DOHH2 (cell line): ENCODE results near the gene MAGI1.

Experiments
- H3F3A ChIP-seq: fragments of 200-600 bp; sonication (generic), shearing (Covaris generic); 2 replicates; pipeline ENCODE4 v1.6.0; 2016; ENCODE audit warnings: antibody characterized with exemption, mild to moderate bottlenecking; ENCODE audit not compliant: control insufficient read depth, insufficient read depth
- H3K27ac ChIP-seq: fragments of 200-600 bp; sonication (generic); 2 replicates; pipeline ENCODE4 v1.5.1; 2014; ENCODE audit warnings: low read depth, mild to moderate bottlenecking, low read length, moderate library complexity
- H3K27me3 ChIP-seq: fragments of 200-600 bp; sonication (generic); 2 replicates; pipeline ENCODE4 v1.6.1; 2014; ENCODE audit warnings: mild to moderate bottlenecking, low read length, mixed read lengths; ENCODE audit not compliant: control insufficient read depth
- H3K36me3 ChIP-seq: fragments of 200-600 bp; sonication (generic); 2 replicates; pipeline ENCODE4 v1.6.1; 2014; ENCODE audit warnings: mild to moderate bottlenecking, low read length, moderate library complexity, mixed read lengths; ENCODE audit not compliant: control insufficient read depth
- H3K4me1 ChIP-seq: fragments of 200-600 bp; sonication (generic); 2 replicates; pipeline ENCODE4 v1.6.1; 2014; ENCODE audit warnings: mild to moderate bottlenecking, low read length, mixed read lengths; ENCODE audit not compliant: control insufficient read depth
- H3K4me2 ChIP-seq: fragments of 200-600 bp; sonication (generic); 2 replicates; pipeline ENCODE4 v1.6.0; 2014; ENCODE audit warnings: mild to moderate bottlenecking, low read length, moderate library complexity
- H3K4me3 ChIP-seq: fragments of 200-600 bp; sonication (generic); 2 replicates; pipeline ENCODE4 v1.5.1; 2014; ENCODE audit warnings: mild to moderate bottlenecking, low read length, mixed read lengths
- H3K79me2 ChIP-seq: fragments of 200-600 bp; sonication (generic); 2 replicates; pipeline ENCODE4 v1.6.1; 2014; ENCODE audit warnings: mild to moderate bottlenecking, low read length, mixed read lengths; ENCODE audit not compliant: control insufficient read depth
- H3K9me2 ChIP-seq: fragments of 200-600 bp; sonication (generic); replicated peaks from 2 replicates; pipeline ENCODE4 v1.6.1; 2014; ENCODE audit warnings: mild to moderate bottlenecking, low read length, mixed read lengths; ENCODE audit not compliant: control insufficient read depth
- H3K9me3 ChIP-seq: fragments of 200-600 bp; sonication (generic); 2 replicates; pipeline ENCODE4 v1.6.1; 2014; ENCODE audit warnings: antibody characterized with exemption, low read length, mixed read lengths; ENCODE audit not compliant: control insufficient read depth, insufficient read depth
- H4K20me1 ChIP-seq: fragments of 200-600 bp; sonication (generic); 2 replicates; pipeline ENCODE4 v1.6.0; 2014; ENCODE audit warnings: low read depth, mild to moderate bottlenecking, antibody characterized with exemption, low read length, moderate library complexity; ENCODE audit not compliant: control insufficient read depth, insufficient read depth
- CTCF ChIP-seq: fragments of 200-600 bp; sonication (generic); IDR thresholded peaks from one replicate; pipeline ENCODE4 v1.5.1; 2014; ENCODE audit warnings: antibody characterized with exemption, mild to moderate bottlenecking, low read depth, low read length; ENCODE audit not compliant: poor library complexity, severe bottlenecking
- EZH2phosphoT487 ChIP-seq: fragments of 200-600 bp; sonication (generic); IDR thresholded peaks from 2 replicates; pipeline ENCODE4 v1.6.1; 2017; ENCODE audit warnings: borderline replicate concordance, mild to moderate bottlenecking, antibody characterized with exemption, low read length, moderate library complexity, mixed read lengths

MAGI1 gene

GRCh38 chr3:65326574-65326973 lies 712.1 kb downstream of the MAGI1 start:
- Histone ChIP-seq H3K27me3 (no peaks in the 10 kb centered on the region), H3K4me2 (no peak overlapping the region), H3K79me2 (no peaks in the 10 kb centered on the region), H3F3A (no peaks in the 10 kb centered on the region), H3K36me3 (no peaks in the 10 kb centered on the region), H3K9me2 (no peaks in the 10 kb centered on the region), H3K27ac (no peak overlapping the region), H3K4me1 (no peaks in the 10 kb centered on the region), H4K20me1 (no peaks in the 10 kb centered on the region), H3K9me3 (no peaks in the 10 kb centered on the region), H3K4me3 (no peak overlapping the region)
- TF ChIP-seq EZH2phosphoT487 (no peak), CTCF (no peak)

GRCh38 chr3:65322910-65323309 lies 715.8 kb downstream of the MAGI1 start:
- no peaks in the 10 kb centered on the region for H3K27me3 ChIP-seq
- no peak overlapping the region for H3K27ac ChIP-seq
- H3K4me2 ChIP-seq: no peak overlapping the region
- no peaks in the 10 kb centered on the region for H3K79me2 ChIP-seq
- H3K4me3 ChIP-seq: no peak overlapping the region
- TF ChIP-seq EZH2phosphoT487 (no peak), CTCF (no peak)
- H3K9me3 ChIP-seq: no peaks in the 10 kb centered on the region
- H3F3A ChIP-seq: no peaks in the 10 kb centered on the region
- H3K4me1 ChIP-seq: no peaks in the 10 kb centered on the region
- no peaks in the 10 kb centered on the region for H4K20me1 ChIP-seq
- no peaks in the 10 kb centered on the region for H3K36me3 ChIP-seq
- H3K9me2 ChIP-seq: no peaks in the 10 kb centered on the region

GRCh38 chr3:65318231-65318630 lies 720.5 kb downstream of the MAGI1 start:
- H3K79me2 ChIP-seq: no peaks in the 10 kb centered on the region
- H4K20me1 ChIP-seq: no peaks in the 10 kb centered on the region
- no peaks in the 10 kb centered on the region for H3K9me2 ChIP-seq
- no peak for TF ChIP-seq EZH2phosphoT487
- no peak for TF ChIP-seq CTCF
- H3K4me2 ChIP-seq: no peak overlapping the region
- no peaks in the 10 kb centered on the region for H3F3A ChIP-seq
- H3K27ac ChIP-seq: no peak overlapping the region
- no peak overlapping the region for H3K4me3 ChIP-seq
- no peaks in the 10 kb centered on the region for H3K4me1 ChIP-seq
- H3K9me3 ChIP-seq: no peaks in the 10 kb centered on the region
- no peaks in the 10 kb centered on the region for H3K27me3 ChIP-seq
- no peaks in the 10 kb centered on the region for H3K36me3 ChIP-seq

GRCh38 chr3:65314916-65315315 lies 723.8 kb downstream of the MAGI1 start:
- H3K36me3 ChIP-seq: no peaks in the 10 kb centered on the region
- TF ChIP-seq EZH2phosphoT487: no peak
- TF ChIP-seq CTCF: no peak

More at GRCh38 chr3:65314916-65315315, 723.8 kb downstream of the MAGI1 start:
- no peak overlapping the region for H3K27ac ChIP-seq
- no peaks in the 10 kb centered on the region for H3F3A ChIP-seq
- no peaks in the 10 kb centered on the region for H4K20me1 ChIP-seq
- no peaks in the 10 kb centered on the region for H3K4me1 ChIP-seq
- no peak overlapping the region for H3K4me2 ChIP-seq
- H3K79me2 ChIP-seq: no peaks in the 10 kb centered on the region
- H3K9me2 ChIP-seq: no peaks in the 10 kb centered on the region
- no peaks in the 10 kb centered on the region for H3K27me3 ChIP-seq
- no peak overlapping the region for H3K4me3 ChIP-seq
- no peaks in the 10 kb centered on the region for H3K9me3 ChIP-seq
